ENCODE measurements around the gene ATM. TPM values are rescaled to one million over a fixed set of nuclear protein-coding genes. Genes with fewer than 3 reads are reported as not detected.

The ATM gene
- total and polyA plus RNA-seq, 10 of the 15 experiments (the other 5 are each of a cell fraction or from before 2014, with no cell fraction given) = 10.0 to 91.5 (median 40.2) TPM

DNA sequence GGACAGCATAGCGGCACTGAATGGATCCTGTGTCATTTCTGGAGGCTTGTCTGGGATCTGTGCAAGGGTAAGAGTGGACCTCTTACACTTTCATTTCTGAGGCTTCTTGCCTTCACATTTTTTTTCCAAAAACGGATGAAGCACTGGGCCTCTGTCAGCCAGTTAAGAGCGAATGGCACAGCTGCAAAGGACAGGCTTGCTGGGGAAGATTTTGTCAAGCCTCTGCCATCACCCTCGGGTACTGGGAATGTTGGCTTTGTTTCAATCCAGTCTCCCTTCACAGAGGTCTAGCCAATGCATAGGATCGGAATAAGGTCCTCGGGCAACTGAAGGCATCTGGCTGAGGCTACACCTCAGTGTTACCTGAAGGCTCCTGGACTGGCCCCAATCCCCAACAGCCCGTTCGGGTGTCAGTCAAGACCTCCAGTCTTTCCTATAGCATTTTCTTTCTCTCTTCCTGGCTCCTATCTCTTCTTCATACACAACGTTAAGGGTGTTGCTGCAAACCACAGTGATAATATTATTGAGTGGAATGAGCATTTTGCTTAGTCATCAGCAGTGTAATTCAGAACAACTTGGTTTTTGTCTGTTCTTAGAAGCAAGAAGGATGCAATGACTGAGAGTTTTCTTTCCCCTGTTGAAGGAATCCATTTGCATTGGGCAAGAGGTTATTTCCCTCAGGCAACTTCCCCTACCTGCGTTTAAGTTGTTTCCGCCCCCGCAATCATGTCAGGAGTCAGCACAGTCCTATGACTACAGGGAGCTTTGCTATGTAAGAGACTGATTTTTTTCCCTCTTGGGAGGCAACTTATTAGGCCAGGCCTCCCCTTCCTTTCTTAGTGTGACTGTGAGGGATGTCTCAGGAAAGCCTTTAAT is 23.2 kb upstream of the ATM start (continued):
- TF ChIP-seq, protein P1, sequence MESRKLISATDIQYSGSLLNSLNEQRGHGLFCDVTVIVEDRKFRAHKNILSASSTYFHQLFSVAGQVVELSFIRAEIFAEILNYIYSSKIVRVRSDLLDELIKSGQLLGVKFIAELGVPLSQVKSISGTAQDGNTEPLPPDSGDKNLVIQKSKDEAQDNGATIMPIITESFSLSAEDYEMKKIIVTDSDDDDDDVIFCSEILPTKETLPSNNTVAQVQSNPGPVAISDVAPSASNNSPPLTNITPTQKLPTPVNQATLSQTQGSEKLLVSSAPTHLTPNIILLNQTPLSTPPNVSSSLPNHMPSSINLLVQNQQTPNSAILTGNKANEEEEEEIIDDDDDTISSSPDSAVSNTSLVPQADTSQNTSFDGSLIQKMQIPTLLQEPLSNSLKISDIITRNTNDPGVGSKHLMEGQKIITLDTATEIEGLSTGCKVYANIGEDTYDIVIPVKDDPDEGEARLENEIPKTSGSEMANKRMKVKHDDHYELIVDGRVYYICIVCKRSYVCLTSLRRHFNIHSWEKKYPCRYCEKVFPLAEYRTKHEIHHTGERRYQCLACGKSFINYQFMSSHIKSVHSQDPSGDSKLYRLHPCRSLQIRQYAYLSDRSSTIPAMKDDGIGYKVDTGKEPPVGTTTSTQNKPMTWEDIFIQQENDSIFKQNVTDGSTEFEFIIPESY (IDR thresholded peaks at IDR 0.05) = no peak
- TF ChIP-seq SIN3A (IDR thresholded peaks at IDR 0.05; ENCODE audit: low read depth, low read length) (no peak), STAT1 (conservative IDR thresholded peaks at IDR 0.05) (no peak), KAT2A (conservative IDR thresholded peaks at IDR 0.05; ENCODE audit: control insufficient read depth, low read depth, low read length) (no peak), RB1 (IDR thresholded peaks at IDR 0.05; ENCODE audit: borderline replicate concordance) (no peak), TCF7 (IDR thresholded peaks at IDR 0.05; ENCODE audit: borderline replicate concordance) (no peak), BRCA1 (IDR thresholded peaks at IDR 0.05; ENCODE audit: low read depth, low read length) (no peak)
- TF ChIP-seq, protein P2, sequence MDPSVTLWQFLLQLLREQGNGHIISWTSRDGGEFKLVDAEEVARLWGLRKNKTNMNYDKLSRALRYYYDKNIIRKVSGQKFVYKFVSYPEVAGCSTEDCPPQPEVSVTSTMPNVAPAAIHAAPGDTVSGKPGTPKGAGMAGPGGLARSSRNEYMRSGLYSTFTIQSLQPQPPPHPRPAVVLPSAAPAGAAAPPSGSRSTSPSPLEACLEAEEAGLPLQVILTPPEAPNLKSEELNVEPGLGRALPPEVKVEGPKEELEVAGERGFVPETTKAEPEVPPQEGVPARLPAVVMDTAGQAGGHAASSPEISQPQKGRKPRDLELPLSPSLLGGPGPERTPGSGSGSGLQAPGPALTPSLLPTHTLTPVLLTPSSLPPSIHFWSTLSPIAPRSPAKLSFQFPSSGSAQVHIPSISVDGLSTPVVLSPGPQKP (IDR thresholded peaks at IDR 0.05; ENCODE audit: low read depth, low read length) = no peak
- TF ChIP-seq, protein P3, sequence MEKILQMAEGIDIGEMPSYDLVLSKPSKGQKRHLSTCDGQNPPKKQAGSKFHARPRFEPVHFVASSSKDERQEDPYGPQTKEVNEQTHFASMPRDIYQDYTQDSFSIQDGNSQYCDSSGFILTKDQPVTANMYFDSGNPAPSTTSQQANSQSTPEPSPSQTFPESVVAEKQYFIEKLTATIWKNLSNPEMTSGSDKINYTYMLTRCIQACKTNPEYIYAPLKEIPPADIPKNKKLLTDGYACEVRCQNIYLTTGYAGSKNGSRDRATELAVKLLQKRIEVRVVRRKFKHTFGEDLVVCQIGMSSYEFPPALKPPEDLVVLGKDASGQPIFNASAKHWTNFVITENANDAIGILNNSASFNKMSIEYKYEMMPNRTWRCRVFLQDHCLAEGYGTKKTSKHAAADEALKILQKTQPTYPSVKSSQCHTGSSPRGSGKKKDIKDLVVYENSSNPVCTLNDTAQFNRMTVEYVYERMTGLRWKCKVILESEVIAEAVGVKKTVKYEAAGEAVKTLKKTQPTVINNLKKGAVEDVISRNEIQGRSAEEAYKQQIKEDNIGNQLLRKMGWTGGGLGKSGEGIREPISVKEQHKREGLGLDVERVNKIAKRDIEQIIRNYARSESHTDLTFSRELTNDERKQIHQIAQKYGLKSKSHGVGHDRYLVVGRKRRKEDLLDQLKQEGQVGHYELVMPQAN (conservative IDR thresholded peaks at IDR 0.05) = no peak

All from GM12878 (cell line).